Lung (tissue), 12 donors: ENCODE measurements around the gene SLC66A1. TPM values are rescaled to one million over a fixed set of nuclear protein-coding genes. Genes with fewer than 3 reads are reported as not detected.

Experiments used
- ATAC-seq: fragments of 200-7000 bp; cut with Tn5 transposase; one replicate; pipeline ENCODE4 v1.9.1; 2020; ENCODE audit warnings: moderate number of reproducible peaks; ENCODE audit not compliant: insufficient read depth, low FRiP score
- DNase-seq, 3 donors: peaks; one replicate each; pipeline ENCODE4 v3.0.0-alpha.2; 2013 to 2017
- H3K27ac ChIP-seq, 2 donors: one replicate each; pipeline ENCODE4 v1.5.1; 2013; ENCODE audit warnings: mild to moderate bottlenecking in 2 of 2, moderate library complexity in 2 of 2, control low read depth in 1 of 2, inconsistent platforms in 1 of 2, low read depth in 1 of 2, low read length in 1 of 2
- H3K27me3 ChIP-seq, 3 donors: one replicate each; pipeline ENCODE4 v1.5.1; 2013; ENCODE audit warnings: low read length in 2 of 3; ENCODE audit not compliant: control insufficient read depth in 3 of 3, insufficient read depth in 3 of 3
- H3K36me3 ChIP-seq, 4 donors: one replicate each; pipeline ENCODE4 v1.5.1; 2013; ENCODE audit warnings: low read length in 4 of 4, mild to moderate bottlenecking in 1 of 4, moderate library complexity in 1 of 4; ENCODE audit not compliant: control insufficient read depth in 4 of 4, insufficient read depth in 4 of 4
- H3K4me1 ChIP-seq, 5 donors: one replicate each; pipeline ENCODE4 v1.5.1; 2013; ENCODE audit warnings: low read length in 5 of 5, mild to moderate bottlenecking in 2 of 5, moderate library complexity in 1 of 5; ENCODE audit not compliant: control insufficient read depth in 5 of 5, insufficient read depth in 5 of 5
- H3K4me3 ChIP-seq: one replicate; pipeline ENCODE4 v1.5.1; 2013; ENCODE audit warnings: mild to moderate bottlenecking, control low read depth, moderate library complexity
- H3K9ac ChIP-seq, 2 donors: one replicate each; pipeline ENCODE4 v1.5.1; 2013; ENCODE audit warnings: low read length in 2 of 2, control low read depth in 1 of 2; ENCODE audit not compliant: insufficient read depth in 1 of 2
- H3K9me3 ChIP-seq, 4 donors: one replicate each; pipeline ENCODE4 v1.5.1; 2013; ENCODE audit warnings: low read length in 3 of 4, mild to moderate bottlenecking in 1 of 4, moderate library complexity in 1 of 4; ENCODE audit not compliant: control insufficient read depth in 4 of 4, insufficient read depth in 3 of 4
- WGBS, 2 donors: extraction: QIAGEN DNeasy Blood & Tissue Kit; methylation state at CpG; one replicate each; pipeline ENCODE4 v1.1.7; 2013; 5-methylcytosine and 5-hydroxymethylcytosine counted together
- polyA plus RNA-seq, 2 donors: library from polyadenylated mRNA; stranded (reverse); fragments of 200-250 nt; gene quantifications; one replicate each; pipeline ENCODE4 v1.2.1, GENCODE V29; 2013
- total RNA-seq, 2 donors: library from RNA; depleted of rRNA in 1 of 2; stranded (reverse); fragments of >200 nt in 1 of 2; gene quantifications; one replicate each; pipeline ENCODE4 v1.2.1, GENCODE V29; 2014 to 2021
- TF ChIP-seq, protein P1 (sequence below): IDR thresholded peaks from 2 replicates; pipeline ENCODE4 v1.5.1; 2012; ENCODE audit warnings: mild to moderate bottlenecking; ENCODE audit errors: control extremely low read depth, extremely low read depth
- donor health status: control.
- donor health status: control.
- donor health status: Bipolar disorder and iron deficiency.
- donor health status: healthy.
- donor health status: DM: yes; HTN: yes; CAD: no.

The SLC66A1 gene
- total and polyA plus RNA-seq, 4 donors: 15.9 to 22.4 (median 20.3) TPM

GRCh38 chr1:19358710-19359109 is 46.6 kb downstream of the SLC66A1 start:
- Histone ChIP-seq H3K27ac (no peak overlapping the region), H3K4me3 (no peak overlapping the region), H3K9me3 (no peaks in the 10 kb centered on the region), H3K27me3 (no peaks in the 10 kb centered on the region), H3K4me1 (peaks cover 0 to 23% (median 6%) of the 10 kb centered on the region in 5 donors), H3K9ac (no peak overlapping the region), H3K36me3 (peaks cover 3 to 31% (median 27%) of the 10 kb centered on the region in 4 donors)
- no peak for ATAC-seq
- 91 to 94% methylated on average over 8 of the region's 8 CpGs for WGBS, 2 donors
- TF ChIP-seq, protein P1, sequence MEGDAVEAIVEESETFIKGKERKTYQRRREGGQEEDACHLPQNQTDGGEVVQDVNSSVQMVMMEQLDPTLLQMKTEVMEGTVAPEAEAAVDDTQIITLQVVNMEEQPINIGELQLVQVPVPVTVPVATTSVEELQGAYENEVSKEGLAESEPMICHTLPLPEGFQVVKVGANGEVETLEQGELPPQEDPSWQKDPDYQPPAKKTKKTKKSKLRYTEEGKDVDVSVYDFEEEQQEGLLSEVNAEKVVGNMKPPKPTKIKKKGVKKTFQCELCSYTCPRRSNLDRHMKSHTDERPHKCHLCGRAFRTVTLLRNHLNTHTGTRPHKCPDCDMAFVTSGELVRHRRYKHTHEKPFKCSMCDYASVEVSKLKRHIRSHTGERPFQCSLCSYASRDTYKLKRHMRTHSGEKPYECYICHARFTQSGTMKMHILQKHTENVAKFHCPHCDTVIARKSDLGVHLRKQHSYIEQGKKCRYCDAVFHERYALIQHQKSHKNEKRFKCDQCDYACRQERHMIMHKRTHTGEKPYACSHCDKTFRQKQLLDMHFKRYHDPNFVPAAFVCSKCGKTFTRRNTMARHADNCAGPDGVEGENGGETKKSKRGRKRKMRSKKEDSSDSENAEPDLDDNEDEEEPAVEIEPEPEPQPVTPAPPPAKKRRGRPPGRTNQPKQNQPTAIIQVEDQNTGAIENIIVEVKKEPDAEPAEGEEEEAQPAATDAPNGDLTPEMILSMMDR: no peak
- no peak for DNase-seq

DNA sequence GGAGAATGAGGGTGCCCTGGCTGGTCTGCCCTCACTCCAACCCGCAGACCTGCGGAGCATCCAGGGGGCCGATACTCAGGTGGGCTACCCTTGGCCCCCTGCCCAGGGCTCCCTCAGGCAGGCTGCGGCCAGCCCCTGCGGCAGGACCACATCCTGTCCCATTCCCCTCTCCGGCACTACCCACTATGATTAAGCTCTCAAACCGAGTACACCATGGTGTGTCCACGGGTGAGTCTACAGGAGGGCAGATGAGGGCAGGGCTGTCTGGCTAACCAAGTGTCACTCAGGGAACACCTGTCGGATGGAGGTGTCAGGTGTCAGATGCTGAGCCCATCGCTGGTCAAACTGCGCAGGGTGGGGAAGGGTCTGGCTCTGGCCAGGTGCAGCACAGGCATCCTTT is 47.2 kb downstream of the SLC66A1 start:
- Histone ChIP-seq H3K9me3 (no peaks in the 10 kb centered on the region), H3K4me1 (peaks cover 0 to 29% (median 6%) of the 10 kb centered on the region in 5 donors), H3K27ac (peak overlapping the region in 1 of 2 donors; percentile 4), H3K9ac (no peak overlapping the region), H3K27me3 (no peaks in the 10 kb centered on the region), H3K36me3 (peaks cover 3 to 28% (median 23%) of the 10 kb centered on the region in 4 donors), H3K4me3 (no peak overlapping the region)
- WGBS, 2 donors: 62 to 79% methylated on average over 11 of the region's 11 CpGs
- ATAC-seq (no peak), DNase-seq (no peak)
- TF ChIP-seq, protein P1: no peak

GRCh38 chr1:19360016-19360415 is 47.9 kb downstream of the SLC66A1 start:
- Histone ChIP-seq H3K4me1 (peaks cover 0 to 31% (median 6%) of the 10 kb centered on the region in 5 donors), H3K9ac (peak overlapping the region in 1 of 2 donors; percentile 11), H3K27ac (peak overlapping the region in 1 of 2 donors; percentile 40), H3K36me3 (peaks cover 3 to 23% (median 18%) of the 10 kb centered on the region in 4 donors), H3K4me3 (no peak overlapping the region), H3K9me3 (no peaks in the 10 kb centered on the region), H3K27me3 (no peaks in the 10 kb centered on the region)
- ATAC-seq: no peak
- DNase-seq: no peak
- TF ChIP-seq, protein P1: no peak
- 27 to 33% methylated on average over 6 of the region's 6 CpGs for WGBS, 2 donors

- no peak overlapping the region for H3K4me3 ChIP-seq
- peaks cover 0 to 31% (median 6%) of the 10 kb centered on the region in 5 donors for H3K4me1 ChIP-seq
- DNase-seq: no peak
- peak overlapping the region in 1 of 2 donors; percentile 57 for H3K27ac ChIP-seq
- H3K27me3 ChIP-seq: no peaks in the 10 kb centered on the region
- 61 to 70% methylated on average over 11 of the region's 11 CpGs for WGBS, 2 donors
- ATAC-seq: no peak
- H3K36me3 ChIP-seq: peaks cover 3 to 24% (median 17%) of the 10 kb centered on the region in 4 donors
- TF ChIP-seq, protein P1: no peak
- H3K9ac ChIP-seq: peak overlapping the region in 1 of 2 donors; percentile 11
- no peaks in the 10 kb centered on the region for H3K9me3 ChIP-seq
These were observed 48.3 kb downstream of the SLC66A1 start for GRCh38 chr1:19360432-19360831.
